ENCODE results near the gene NFATC1.

DNA sequence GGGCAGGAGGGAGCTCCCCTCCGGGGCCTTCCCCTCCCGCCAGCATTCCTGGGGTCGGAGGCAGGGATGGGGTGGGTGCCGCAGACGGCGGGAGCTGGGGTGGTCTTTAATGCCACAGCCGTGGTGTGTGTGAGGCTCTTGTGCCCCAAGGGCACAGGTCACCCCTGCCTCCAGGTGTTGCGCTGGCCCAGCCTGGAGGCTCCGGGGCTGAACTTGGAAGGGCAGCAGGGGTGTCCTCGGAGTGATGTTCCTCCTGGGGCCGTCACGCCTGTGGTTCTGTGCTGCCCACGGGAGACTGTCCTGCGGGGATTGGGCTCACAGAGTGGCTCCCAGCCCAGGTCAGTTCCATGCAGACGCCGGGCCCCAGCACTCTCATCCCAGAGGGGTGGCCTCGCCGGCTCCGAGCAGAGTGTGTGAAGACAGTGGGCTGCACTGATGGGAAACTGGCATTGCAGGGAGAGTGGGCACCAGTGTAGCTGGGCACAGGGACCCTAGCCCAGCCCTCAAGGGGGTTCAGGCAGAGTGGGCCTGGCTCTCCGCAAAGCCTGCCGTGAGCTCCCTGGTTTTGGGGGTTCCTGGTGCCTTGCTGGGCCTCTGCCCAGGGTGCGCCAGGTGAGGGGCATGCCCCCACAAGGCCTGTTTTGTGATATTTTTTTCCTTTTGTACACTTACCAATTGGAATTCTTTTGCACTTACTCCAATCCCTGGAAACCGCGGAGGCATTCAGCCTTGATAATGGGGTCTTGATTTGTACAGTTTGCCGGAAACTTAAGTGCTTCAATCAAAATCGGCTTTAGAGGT is 56.7 kb downstream of the NFATC1 start:
- no peak for TF ChIP-seq POLR2A (IDR thresholded peaks at IDR 0.05)
- TF ChIP-seq, protein P1, sequence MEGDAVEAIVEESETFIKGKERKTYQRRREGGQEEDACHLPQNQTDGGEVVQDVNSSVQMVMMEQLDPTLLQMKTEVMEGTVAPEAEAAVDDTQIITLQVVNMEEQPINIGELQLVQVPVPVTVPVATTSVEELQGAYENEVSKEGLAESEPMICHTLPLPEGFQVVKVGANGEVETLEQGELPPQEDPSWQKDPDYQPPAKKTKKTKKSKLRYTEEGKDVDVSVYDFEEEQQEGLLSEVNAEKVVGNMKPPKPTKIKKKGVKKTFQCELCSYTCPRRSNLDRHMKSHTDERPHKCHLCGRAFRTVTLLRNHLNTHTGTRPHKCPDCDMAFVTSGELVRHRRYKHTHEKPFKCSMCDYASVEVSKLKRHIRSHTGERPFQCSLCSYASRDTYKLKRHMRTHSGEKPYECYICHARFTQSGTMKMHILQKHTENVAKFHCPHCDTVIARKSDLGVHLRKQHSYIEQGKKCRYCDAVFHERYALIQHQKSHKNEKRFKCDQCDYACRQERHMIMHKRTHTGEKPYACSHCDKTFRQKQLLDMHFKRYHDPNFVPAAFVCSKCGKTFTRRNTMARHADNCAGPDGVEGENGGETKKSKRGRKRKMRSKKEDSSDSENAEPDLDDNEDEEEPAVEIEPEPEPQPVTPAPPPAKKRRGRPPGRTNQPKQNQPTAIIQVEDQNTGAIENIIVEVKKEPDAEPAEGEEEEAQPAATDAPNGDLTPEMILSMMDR (IDR thresholded peaks at IDR 0.05): no peak

All from esophagus squamous epithelium (tissue), 4 donors.